BE2C (cell line): ENCODE data around the gene SORCS1. TPM values are rescaled to one million over a fixed set of nuclear protein-coding genes. Genes with fewer than 3 reads are reported as not detected.

ENCODE experiments used
- DNase-seq: peaks from one replicate; pipeline ENCODE4 v3.0.0-alpha.2; 2020
- H3K27me3 ChIP-seq: fragments of 250-450 bp; sonication (Bioruptor Pico); 2 replicates; pipeline ENCODE4 v1.5.1; 2020; ENCODE audit warnings: mild to moderate bottlenecking
- H3K36me3 ChIP-seq: fragments of 250-450 bp; sonication (Bioruptor Pico); 2 replicates; pipeline ENCODE4 v1.5.1; 2020; ENCODE audit warnings: mild to moderate bottlenecking
- H3K4me1 ChIP-seq: fragments of 250-450 bp; sonication (Bioruptor Pico); 2 replicates; pipeline ENCODE4 v1.5.1; 2020
- H3K4me3 ChIP-seq: 2 replicates; pipeline ENCODE4 v1.5.1; 2011; ENCODE audit warnings: low read depth, low read length
- H3K9me3 ChIP-seq: fragments of 250-450 bp; sonication (Bioruptor Pico); 2 replicates; pipeline ENCODE4 v1.5.1; 2020
- CTCF ChIP-seq: IDR thresholded peaks from 2 replicates; pipeline ENCODE4 v1.5.1; 2012; ENCODE audit warnings: mild to moderate bottlenecking, low read depth, low read length
- polyA plus RNA-seq: library from polyadenylated mRNA; unstranded; fragments of >200 nt; gene quantifications from one replicate; pipeline ENCODE4 v1.2.1, GENCODE V29; 2012; ENCODE audit warnings: low read depth, missing spikeins; ENCODE audit not compliant: insufficient read length, insufficient read depth

Gene SORCS1
- 18.6 TPM for polyA plus RNA-seq

DNA sequence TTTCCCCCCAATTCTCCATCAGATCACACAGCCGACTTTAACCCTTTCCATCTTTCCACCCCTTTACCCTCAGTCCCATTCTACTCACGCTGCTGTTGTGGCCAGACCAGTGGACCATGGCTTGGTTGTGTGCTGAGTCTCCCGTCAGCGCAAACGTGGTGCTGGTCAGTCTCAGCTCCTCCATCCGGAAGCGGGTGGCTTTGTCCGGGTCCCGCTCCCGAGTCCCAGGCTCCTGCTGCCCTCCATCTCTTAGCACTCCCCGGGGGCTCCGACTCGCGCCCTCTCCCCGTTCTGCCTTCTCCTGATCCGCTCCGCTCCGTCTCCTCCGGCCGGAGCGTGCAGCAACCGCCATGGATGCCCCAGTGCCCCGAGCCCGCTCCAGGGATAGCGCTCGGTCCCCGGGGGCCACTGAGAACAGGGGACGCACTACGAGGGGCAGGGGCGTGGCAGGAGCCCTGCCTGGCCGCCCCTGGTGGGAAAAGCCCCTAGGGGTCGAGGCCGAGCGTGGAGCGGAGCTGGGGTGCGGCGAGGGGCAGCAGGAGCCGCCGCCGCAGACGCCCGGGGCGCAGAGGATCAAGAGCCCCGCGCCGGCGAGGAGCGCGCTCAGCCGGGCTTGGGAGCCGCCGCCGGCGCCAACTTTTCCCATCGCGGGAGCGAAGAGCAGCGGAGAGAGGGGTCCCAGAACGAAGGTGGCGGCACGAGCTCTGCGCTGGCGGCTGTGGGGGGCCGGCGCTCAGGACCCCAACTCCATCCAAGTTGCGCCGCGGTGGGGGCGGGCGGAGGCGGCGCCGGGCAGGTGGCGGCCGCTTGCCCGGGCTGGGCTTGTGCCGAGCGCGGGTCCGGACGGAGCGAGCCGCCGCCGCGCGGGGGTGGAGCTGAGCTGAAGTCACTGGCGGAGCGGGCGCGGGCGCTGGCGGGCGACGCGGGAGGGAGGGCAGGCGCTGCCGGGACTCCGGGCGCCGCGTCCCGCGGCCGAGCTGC is at the start of gene SORCS1:
Gene SORCS1, minus strand, starts transcription at position 826 of the 981 bp plus-strand sequence.
- peak; percentile 82 for DNase-seq
- H3K9me3 ChIP-seq = no peaks in the 10 kb centered on the region
- peak within 1 kb of the TSS; percentile 97 for H3K4me3 ChIP-seq
- H3K27me3 ChIP-seq = no peaks in the 10 kb centered on the region
- no peaks in the 10 kb centered on the region; the same call in 1 of the 2 replicates for H3K4me1 ChIP-seq
- no peaks in the 10 kb centered on the region; the same call in 1 of the 2 replicates for H3K36me3 ChIP-seq
- TF ChIP-seq CTCF = no peak

DNA sequence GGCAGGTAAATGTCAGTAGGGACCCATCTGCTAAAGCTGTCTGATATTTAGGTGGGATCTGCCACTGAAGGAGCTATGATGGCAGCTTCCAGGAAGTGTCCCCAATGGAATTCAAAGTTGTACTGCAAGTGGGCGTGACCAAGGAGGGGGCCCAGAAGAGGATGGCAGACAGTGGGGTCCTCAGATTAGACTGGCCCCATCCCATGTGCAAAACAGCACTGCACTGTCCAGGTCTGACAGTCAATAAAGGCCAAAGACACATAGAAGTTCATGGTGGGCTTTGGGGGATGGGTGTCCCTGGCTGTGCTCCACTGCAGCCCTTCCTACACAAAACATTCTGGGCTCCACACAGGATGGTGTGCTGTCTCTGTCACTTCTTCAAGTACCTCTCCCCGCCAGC is 49.8 kb upstream of the SORCS1 start:
- no peak for DNase-seq
- H3K27me3 ChIP-seq = no peaks in the 10 kb centered on the region
- H3K36me3 ChIP-seq = no peaks in the 10 kb centered on the region
- TF ChIP-seq CTCF = no peak
- no peaks in the 10 kb centered on the region for H3K4me1 ChIP-seq
- H3K4me3 ChIP-seq = no peak overlapping the region
- no peaks in the 10 kb centered on the region for H3K9me3 ChIP-seq

DNA sequence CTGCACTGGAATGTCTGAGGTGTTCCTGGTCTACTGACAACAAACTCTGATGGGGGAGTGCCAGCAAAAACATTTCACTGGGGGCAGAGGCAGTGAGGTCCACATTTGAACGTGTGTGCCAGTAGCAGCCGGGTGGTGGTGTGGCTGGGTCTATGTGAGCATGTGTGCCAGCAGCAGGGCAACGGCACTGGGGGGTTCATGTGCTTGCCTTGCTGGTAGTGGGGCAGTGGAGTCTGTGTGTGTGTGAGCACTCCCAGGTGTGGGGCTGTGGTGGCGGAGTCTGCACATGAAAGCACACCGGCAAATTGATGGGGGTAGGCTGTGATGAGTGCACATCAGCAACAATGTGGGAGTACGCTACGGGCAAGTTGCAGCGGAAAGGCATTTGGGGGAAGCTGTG is 49.4 kb upstream of the SORCS1 start:
- no peaks in the 10 kb centered on the region for H3K36me3 ChIP-seq
- DNase-seq = no peak
- no peak overlapping the region for H3K4me3 ChIP-seq
- TF ChIP-seq CTCF = no peak
- H3K4me1 ChIP-seq = no peaks in the 10 kb centered on the region
- H3K9me3 ChIP-seq = no peaks in the 10 kb centered on the region
- no peaks in the 10 kb centered on the region for H3K27me3 ChIP-seq

GRCh38 chr10:107206833-107207232 is 42.3 kb upstream of the SORCS1 start:
- Histone ChIP-seq H3K9me3 (no peaks in the 10 kb centered on the region), H3K36me3 (no peaks in the 10 kb centered on the region), H3K27me3 (no peaks in the 10 kb centered on the region), H3K4me1 (no peaks in the 10 kb centered on the region), H3K4me3 (no peak overlapping the region)
- DNase-seq = no peak
- TF ChIP-seq CTCF = no peak

DNA sequence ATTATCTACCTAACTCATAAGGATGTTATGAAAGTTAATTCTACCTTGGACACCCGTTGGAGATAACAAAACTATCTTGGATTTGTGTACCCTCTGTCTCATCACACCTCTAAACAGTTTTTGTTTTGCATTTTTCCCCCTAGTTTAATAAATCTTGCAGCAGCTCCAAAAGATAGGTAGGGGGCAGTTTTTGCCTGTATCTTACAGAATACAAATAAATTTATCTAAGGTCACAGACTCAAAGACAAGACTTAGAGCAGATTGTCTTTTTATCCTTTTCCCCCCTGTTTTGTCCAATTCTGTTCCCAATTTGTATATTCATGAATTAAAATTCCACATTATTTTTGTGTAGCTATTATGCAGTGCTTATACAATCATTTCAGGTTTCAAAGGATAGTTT is 5.0 kb upstream of the SORCS1 start:
- no peaks in the 10 kb centered on the region for H3K36me3 ChIP-seq
- peak; percentile 35 for TF ChIP-seq CTCF
- no peaks in the 10 kb centered on the region for H3K4me1 ChIP-seq
- no peak for DNase-seq
- H3K27me3 ChIP-seq = no peaks in the 10 kb centered on the region
- H3K4me3 ChIP-seq = no peak overlapping the region
- no peaks in the 10 kb centered on the region for H3K9me3 ChIP-seq

DNA sequence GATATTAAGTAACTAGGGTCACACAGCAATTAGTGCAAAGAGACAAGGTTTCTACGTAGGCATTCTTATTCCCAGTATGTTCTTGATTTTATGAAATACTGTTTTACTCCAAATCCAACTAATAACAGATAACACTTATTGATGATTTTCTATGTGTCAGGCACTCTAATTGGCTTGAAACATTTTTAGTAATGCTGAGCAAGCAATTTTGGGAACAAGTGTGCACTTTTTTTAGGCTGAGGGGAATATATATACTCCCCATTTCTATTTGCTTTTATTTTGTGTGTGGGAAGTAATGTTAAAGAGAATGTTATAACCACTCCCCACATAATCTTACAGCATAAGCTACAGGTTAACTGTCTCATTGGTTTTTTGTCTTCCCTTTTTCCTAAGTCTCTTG is 4.2 kb upstream of the SORCS1 start:
- no peak overlapping the region for H3K4me3 ChIP-seq
- H3K4me1 ChIP-seq = no peaks in the 10 kb centered on the region
- no peaks in the 10 kb centered on the region for H3K9me3 ChIP-seq
- no peak for DNase-seq
- no peak for TF ChIP-seq CTCF
- H3K27me3 ChIP-seq = no peaks in the 10 kb centered on the region
- H3K36me3 ChIP-seq = no peaks in the 10 kb centered on the region; the same call in 1 of the 2 replicates
